Activated CD4-positive, alpha-beta T cell treated with anti-CD3 and anti-CD28 coated beads for 36 hours (primary cell): ENCODE data around the gene SKI. TPM values are rescaled to one million over a fixed set of nuclear protein-coding genes. Genes with fewer than 3 reads are reported as not detected.
A peak's percentile ranks its signal among the peaks of the same experiment; 100 is the strongest.

Experiments
- ATAC-seq: fragments of 200-7000 bp; cut with Tn5 transposase; one replicate; pipeline ENCODE4 v1.10.0; 2021; ENCODE audit warnings: mild to moderate bottlenecking, moderate library complexity
- CTCF ChIA-PET: fragments of 350-600 bp; sonication (Branson Sonifier 250); formaldehyde crosslinking; loops from one replicate; lab custom pipeline; 2021; ENCODE audit warnings: antibody characterized with exemption; lab: Charles Lee
- POLR2A ChIA-PET: fragments of 350-600 bp; sonication (Branson Sonifier 250); formaldehyde crosslinking; loops from one replicate; lab custom pipeline; 2021; ENCODE audit warnings: antibody characterized with exemption, inconsistent platforms; lab: Charles Lee
- DNase-seq: peaks from one replicate; pipeline ENCODE4 v3.0.0-alpha.2; 2020
- H3K27ac Mint-ChIP-seq: one replicate; pipeline ENCODE4 v1.8.0; 2021; ENCODE audit warnings: mixed read lengths
- H3K27me3 Mint-ChIP-seq: one replicate; pipeline ENCODE4 v1.8.0; 2021; ENCODE audit warnings: mixed read lengths
- H3K36me3 Mint-ChIP-seq: one replicate; pipeline ENCODE4 v1.8.0; 2021; ENCODE audit warnings: low read depth, mixed read lengths
- H3K4me1 Mint-ChIP-seq: one replicate; pipeline ENCODE4 v1.8.0; 2021; ENCODE audit warnings: mixed read lengths
- H3K4me3 Mint-ChIP-seq: one replicate; pipeline ENCODE4 v1.8.0; 2021; ENCODE audit warnings: mild to moderate bottlenecking, moderate library complexity, mixed read lengths
- H3K9me3 Mint-ChIP-seq: one replicate; pipeline ENCODE4 v1.8.0; 2021; ENCODE audit warnings: low read depth, mixed read lengths
- intact Hi-C, 2 experiments: fragments of 100-400 bp; cut with DNase I in 1 of 2; cut with micrococcal nuclease in 1 of 2; formaldehyde crosslinking; loops; one replicate each; pipeline versions ENCODE4 v1.14.2 to v1.15.1; 2022 to 2024; cut with DNase I, micrococcal nuclease
- total RNA-seq, 2 experiments: library from RNA; stranded (reverse); gene quantifications; one replicate each; pipeline ENCODE4 v1.2.3, GENCODE V29; 2021

The SKI gene
- total RNA-seq, 2 experiments from 2014 or later, result 28.7 to 34.0 TPM

DNA sequence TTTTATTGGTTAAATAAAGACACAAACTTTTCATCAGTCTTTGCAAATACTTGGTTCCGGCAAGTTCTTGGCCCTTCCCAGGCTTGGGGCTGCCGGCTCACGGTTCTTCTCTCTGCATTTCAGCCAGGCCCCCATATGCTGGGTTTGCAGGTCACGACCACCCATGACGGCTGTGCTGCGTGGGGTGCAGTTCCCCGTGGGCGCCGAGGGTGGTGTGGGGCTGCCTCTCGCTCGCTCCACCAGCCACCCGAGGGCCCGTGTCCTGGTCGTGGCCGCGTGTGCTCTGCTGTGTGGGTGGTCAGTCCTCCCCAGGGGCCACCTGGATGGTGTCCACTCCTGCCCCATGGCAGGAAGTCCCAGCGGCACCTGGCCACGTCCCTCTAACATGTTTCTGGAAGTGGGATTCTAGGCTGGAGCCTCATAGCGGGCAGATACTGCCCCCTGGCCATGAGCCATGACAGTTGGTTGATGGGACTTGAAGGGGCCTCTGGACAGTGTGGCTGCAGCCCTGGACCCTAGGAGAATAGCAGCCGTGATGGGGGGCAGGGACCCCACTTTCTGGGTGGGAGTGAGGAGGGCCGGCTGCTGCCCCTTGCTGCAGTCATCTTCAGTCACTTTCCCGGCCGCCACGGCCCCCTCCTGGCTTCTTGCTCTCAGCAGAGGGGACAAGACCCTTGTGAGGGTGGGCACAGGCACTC lies 46.3 kb downstream of the SKI start:
- DNase-seq (no peak), ATAC-seq (no peak)
- ChIA-PET CTCF (no interaction called here), POLR2A (no interaction called here)
- no peaks in the 10 kb centered on the region for H3K27me3 Mint-ChIP-seq
- H3K27ac Mint-ChIP-seq, result no peak overlapping the region
- H3K4me1 Mint-ChIP-seq, result peaks cover 55% of the 10 kb centered on the region
- no peaks in the 10 kb centered on the region for H3K9me3 Mint-ChIP-seq
- H3K4me3 Mint-ChIP-seq, result no peak overlapping the region
- H3K36me3 Mint-ChIP-seq, result peaks cover 11% of the 10 kb centered on the region
- intact Hi-C loops, result no loop called here

- Mint-ChIP-seq H3K36me3 (peaks cover 11% of the 10 kb centered on the region), H3K9me3 (no peaks in the 10 kb centered on the region)
Observed at GRCh38 chr1:2274929-2275475, 46.9 kb downstream of the SKI start.

GRCh38 chr1:2275796-2276536 lies 47.8 kb downstream of the SKI start:
- Mint-ChIP-seq H3K4me1 (peaks cover 56% of the 10 kb centered on the region), H3K27ac (peak overlapping the region; percentile 80), H3K27me3 (no peaks in the 10 kb centered on the region), H3K9me3 (no peaks in the 10 kb centered on the region), H3K36me3 (peaks cover 11% of the 10 kb centered on the region), H3K4me3 (no peak overlapping the region)
- POLR2A ChIA-PET, result no interaction called here
- peak; percentile 27 for ATAC-seq
- intact Hi-C loops, result no loop called here
- CTCF ChIA-PET, result interaction anchor here (1.0 kb wide), 1 partner anchor 106 kb away, joined by 3 read pairs; no protein-coding TSS in a partner anchor
- DNase-seq, result no peak

More at GRCh38 chr1:2274929-2275475, 46.9 kb downstream of the SKI start:
- ATAC-seq, result peak; percentile 34
- no peak for DNase-seq
- POLR2A ChIA-PET, result no interaction called here
- CTCF ChIA-PET, result no interaction called here
- intact Hi-C loops, result no loop called here
- Mint-ChIP-seq H3K4me3 (no peak overlapping the region), H3K4me1 (peaks cover 56% of the 10 kb centered on the region), H3K27ac (peak overlapping the region; percentile 72), H3K27me3 (no peaks in the 10 kb centered on the region)

GRCh38 chr1:2276803-2277580 lies 48.9 kb downstream of the SKI start:
- H3K9me3 Mint-ChIP-seq, result no peaks in the 10 kb centered on the region
- DNase-seq (no peak), ATAC-seq (no peak)
- H3K27me3 Mint-ChIP-seq, result no peaks in the 10 kb centered on the region
- H3K27ac Mint-ChIP-seq, result peak overlapping the region; percentile 80
- H3K4me1 Mint-ChIP-seq, result peaks cover 55% of the 10 kb centered on the region
- H3K4me3 Mint-ChIP-seq, result no peak overlapping the region
- intact Hi-C loops, result no loop called here
- ChIA-PET POLR2A (no interaction called here), CTCF (interaction anchor here (0.6 to 1.0 kb wide), 2 partner anchors 39 to 105 kb away, joined by 3 to 4 read pairs; no protein-coding TSS in a partner anchor)
- H3K36me3 Mint-ChIP-seq, result peaks cover 11% of the 10 kb centered on the region

DNA sequence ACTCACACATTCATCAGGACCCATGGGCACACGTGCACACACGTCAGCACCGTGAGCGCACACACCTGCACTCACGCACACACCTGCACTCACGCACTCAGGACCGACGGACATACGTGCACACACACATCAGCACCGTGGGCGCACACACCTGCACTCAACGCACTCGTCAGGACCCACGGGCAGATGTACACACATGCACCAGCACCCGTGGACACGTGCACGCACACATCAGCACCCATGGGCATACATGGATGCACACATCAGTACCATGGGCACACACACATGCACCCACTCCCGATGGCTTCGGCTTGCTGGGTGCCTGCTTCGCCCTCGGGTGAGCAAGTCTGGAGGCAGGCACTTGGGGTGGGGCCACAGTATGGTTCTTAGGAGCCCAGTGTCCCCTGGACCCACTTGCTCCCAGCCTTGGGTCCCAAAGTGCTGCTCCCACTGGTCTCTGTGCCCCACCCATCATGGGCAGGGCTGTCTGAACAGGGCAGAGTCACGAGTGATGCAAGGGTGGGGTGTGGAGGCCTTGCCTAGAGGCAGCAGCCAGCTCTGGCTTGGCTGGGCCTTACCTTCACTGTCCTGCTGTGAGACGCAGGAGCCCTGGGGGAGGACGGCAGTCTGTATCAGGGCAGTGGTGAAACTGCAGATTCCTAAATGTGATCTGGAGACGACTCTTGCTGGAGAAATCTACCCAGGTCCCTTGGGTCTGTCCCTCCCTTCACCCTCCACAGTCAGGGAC lies 49.8 kb downstream of the SKI start:
- intact Hi-C loops, result no loop called here
- CTCF ChIA-PET, result no interaction called here
- H3K9me3 Mint-ChIP-seq, result no peaks in the 10 kb centered on the region
- H3K36me3 Mint-ChIP-seq, result peaks cover 12% of the 10 kb centered on the region
- POLR2A ChIA-PET, result no interaction called here
- H3K4me3 Mint-ChIP-seq, result no peak overlapping the region
- H3K27me3 Mint-ChIP-seq, result no peaks in the 10 kb centered on the region
- ATAC-seq, result no peak
- no peak for DNase-seq
- H3K27ac Mint-ChIP-seq, result peak overlapping the region; percentile 7
- peaks cover 52% of the 10 kb centered on the region for H3K4me1 Mint-ChIP-seq

DNA sequence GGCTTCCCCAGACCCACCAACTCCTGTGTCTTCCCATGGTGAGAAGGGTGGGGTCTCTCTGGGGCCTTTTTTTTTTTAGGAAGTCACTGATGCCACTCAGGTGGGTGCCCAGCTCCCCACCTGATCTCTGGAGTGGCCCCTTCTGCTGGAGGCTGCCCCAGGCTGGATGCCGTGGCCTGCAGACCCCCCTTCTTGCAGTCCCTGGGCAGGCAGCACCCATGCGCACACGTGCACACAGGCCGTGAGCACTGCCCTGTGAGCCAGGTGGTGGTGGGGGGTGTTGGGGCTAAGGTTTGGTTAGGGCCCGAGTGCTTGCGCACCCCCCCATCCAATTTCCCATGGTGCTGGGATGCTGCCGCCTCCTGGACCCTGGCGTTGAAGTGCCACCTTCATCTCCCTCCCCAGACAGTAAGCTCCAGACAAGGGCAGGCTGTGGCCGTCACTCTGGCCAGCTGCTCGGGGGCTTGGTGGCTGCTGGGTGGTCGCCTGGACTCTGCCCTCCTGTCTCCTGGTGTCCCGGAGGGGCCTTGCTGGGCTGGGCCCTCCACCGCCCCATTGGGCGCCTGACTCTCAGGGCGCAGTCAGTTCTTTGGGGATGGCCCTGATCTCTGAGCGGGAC lies 50.6 kb downstream of the SKI start:
- no peak overlapping the region for H3K4me3 Mint-ChIP-seq
- H3K27ac Mint-ChIP-seq, result no peak overlapping the region
- no peaks in the 10 kb centered on the region for H3K9me3 Mint-ChIP-seq
- DNase-seq, result no peak
- H3K36me3 Mint-ChIP-seq, result peaks cover 12% of the 10 kb centered on the region
- peaks cover 44% of the 10 kb centered on the region for H3K4me1 Mint-ChIP-seq
- no peaks in the 10 kb centered on the region for H3K27me3 Mint-ChIP-seq
- no peak for ATAC-seq
- POLR2A ChIA-PET, result no interaction called here
- intact Hi-C loops, result no loop called here
- CTCF ChIA-PET, result no interaction called here

DNA sequence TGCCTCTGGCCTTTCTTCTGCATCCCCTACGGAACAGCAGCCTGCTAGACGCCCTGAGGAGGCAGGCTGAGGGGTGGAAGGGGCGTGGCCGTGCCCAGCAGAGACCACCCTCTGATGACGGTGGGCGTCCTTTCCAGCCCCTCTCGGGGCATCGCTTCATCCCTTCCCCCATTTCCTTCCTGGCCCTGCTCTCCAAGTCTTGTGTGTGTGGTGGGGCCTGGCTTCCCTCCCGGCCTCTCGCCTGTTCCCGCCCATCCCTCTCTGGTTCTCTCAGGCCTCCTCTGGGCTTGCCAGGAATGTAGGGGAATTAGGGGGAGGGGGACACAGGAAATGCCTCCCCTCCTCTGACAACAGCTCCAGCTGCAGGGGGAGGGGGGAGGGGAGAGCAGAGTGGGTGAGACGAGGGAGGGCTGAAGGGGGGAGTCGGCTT lies 51.1 kb downstream of the SKI start:
- Mint-ChIP-seq H3K36me3 (peaks cover 14% of the 10 kb centered on the region), H3K27ac (no peak overlapping the region), H3K4me1 (peaks cover 41% of the 10 kb centered on the region), H3K27me3 (no peaks in the 10 kb centered on the region), H3K9me3 (no peaks in the 10 kb centered on the region), H3K4me3 (no peak overlapping the region)
- POLR2A ChIA-PET, result no interaction called here
- CTCF ChIA-PET, result no interaction called here
- no peak for DNase-seq
- ATAC-seq, result no peak
- intact Hi-C loops, result no loop called here

- DNase-seq (no peak), ATAC-seq (no peak)
- H3K27me3 Mint-ChIP-seq, result no peaks in the 10 kb centered on the region
- peaks cover 39% of the 10 kb centered on the region for H3K4me1 Mint-ChIP-seq
- no peak overlapping the region for H3K27ac Mint-ChIP-seq
- no peak overlapping the region for H3K4me3 Mint-ChIP-seq
- H3K36me3 Mint-ChIP-seq, result peaks cover 15% of the 10 kb centered on the region
- POLR2A ChIA-PET, result no interaction called here
- CTCF ChIA-PET, result no interaction called here
- H3K9me3 Mint-ChIP-seq, result no peaks in the 10 kb centered on the region
- intact Hi-C loops, result no loop called here
Observed at GRCh38 chr1:2279817-2280216, 51.7 kb downstream of the SKI start.

GRCh38 chr1:2282556-2283270 lies 54.6 kb downstream of the SKI start:
- no peak for DNase-seq
- H3K36me3 Mint-ChIP-seq, result peaks cover 10% of the 10 kb centered on the region
- no peaks in the 10 kb centered on the region for H3K9me3 Mint-ChIP-seq
- H3K27me3 Mint-ChIP-seq, result no peaks in the 10 kb centered on the region
- intact Hi-C loops, result no loop called here
- peaks cover 18% of the 10 kb centered on the region for H3K4me1 Mint-ChIP-seq
- H3K27ac Mint-ChIP-seq, result no peak overlapping the region
- ATAC-seq, result no peak
- ChIA-PET POLR2A (no interaction called here), CTCF (no interaction called here)
- no peak overlapping the region for H3K4me3 Mint-ChIP-seq

- intact Hi-C loops, result no loop called here
- peaks cover 21% of the 10 kb centered on the region for H3K4me1 Mint-ChIP-seq
- no peaks in the 10 kb centered on the region for H3K9me3 Mint-ChIP-seq
- no peak overlapping the region for H3K27ac Mint-ChIP-seq
- H3K27me3 Mint-ChIP-seq, result no peaks in the 10 kb centered on the region
- ChIA-PET CTCF (interaction anchor here (0.6 to 0.9 kb wide), 2 partner anchors 12 to 98 kb away, joined by 3 read pairs; no protein-coding TSS in a partner anchor), POLR2A (no interaction called here)
- peaks cover 11% of the 10 kb centered on the region for H3K36me3 Mint-ChIP-seq
- no peak for ATAC-seq
- H3K4me3 Mint-ChIP-seq, result no peak overlapping the region
- DNase-seq, result no peak
Observed at GRCh38 chr1:2283371-2283990, 55.4 kb downstream of the SKI start.
